B cell (primary cell): Measurements from ENCODE around the gene POU3F3. TPM values are rescaled to one million over a fixed set of nuclear protein-coding genes. Genes with fewer than 3 reads are reported as not detected.

Experiments
- ATAC-seq: fragments of 200-7000 bp; cut with Tn5 transposase; one replicate; pipeline ENCODE4 v1.10.0; 2021; ENCODE audit warnings: low read depth, mild to moderate bottlenecking, moderate number of reproducible peaks, moderate library complexity
- CTCF ChIA-PET: fragments of 350-600 bp; sonication (Branson Sonifier 250); formaldehyde crosslinking; loops from one replicate; lab custom pipeline; 2021; ENCODE audit warnings: antibody characterized with exemption, inconsistent platforms; lab: Charles Lee
- POLR2A ChIA-PET: fragments of 350-600 bp; sonication (Branson Sonifier 250); formaldehyde crosslinking; loops from one replicate; lab custom pipeline; 2021; ENCODE audit warnings: antibody characterized with exemption; lab: Charles Lee
- DNase-seq: peaks from one replicate; pipeline ENCODE4 v3.0.0; 2013
- H2AFZ ChIP-seq: 2 replicates; pipeline ENCODE4 v1.6.1; 2012; ENCODE audit warnings: mild to moderate bottlenecking, low read depth, low read length; ENCODE audit not compliant: insufficient read depth, poor library complexity, severe bottlenecking
- H3K27ac ChIP-seq, 2 donors: 1 replicate in 1 of 2; 2 replicates in 1 of 2; pipeline ENCODE4 v1.5.1; 2012 to 2013; ENCODE audit warnings: low read length in 2 of 2, mild to moderate bottlenecking in 2 of 2, moderate library complexity in 1 of 2
- H3K27me3 ChIP-seq, 4 experiments: fragments of 200-600 bp in 1 of 4; sonication (generic) in 1 of 4; replicated peaks in 1 of 4; 1 replicate in 2 of 4; 2 replicates in 2 of 4; pipeline versions ENCODE4 v1.6.1 to v1.7.0; 2013 to 2016; ENCODE audit warnings: low read length in 3 of 4, mild to moderate bottlenecking in 2 of 4, mixed read lengths in 1 of 4, moderate library complexity in 1 of 4; ENCODE audit not compliant: insufficient read depth in 4 of 4, control insufficient read depth in 3 of 4; ENCODE audit errors: control extremely low read depth in 1 of 4
- H3K36me3 ChIP-seq, 2 experiments: replicated peaks in 1 of 2; 1 replicate in 1 of 2; 2 replicates in 1 of 2; pipeline versions ENCODE4 v1.6.1 to v1.7.1; 2013; ENCODE audit warnings: low read length in 1 of 2; ENCODE audit not compliant: insufficient read depth in 2 of 2, control insufficient read depth in 1 of 2; ENCODE audit errors: control extremely low read depth in 1 of 2, extremely low read depth in 1 of 2
- H3K4me1 ChIP-seq, 2 donors: fragments of 200-600 bp in 1 of 2; sonication (generic) in 1 of 2; 1 replicate in 1 of 2; 2 replicates in 1 of 2; pipeline versions ENCODE4 v1.5.1 to v1.6.1; 2013 to 2017; ENCODE audit warnings: low read length in 2 of 2; ENCODE audit not compliant: control insufficient read depth in 2 of 2, insufficient read depth in 2 of 2
- H3K4me2 ChIP-seq: replicated peaks from 2 replicates; pipeline ENCODE3; 2012; ENCODE audit warnings: mild to moderate bottlenecking, low read depth, low read length; ENCODE audit not compliant: poor library complexity, severe bottlenecking
- H3K4me3 ChIP-seq, 5 experiments: fragments of 200-600 bp in 1 of 5; sonication (generic) in 1 of 5; 1 replicate in 3 of 5; 2 replicates in 2 of 5; pipeline versions ENCODE4 v1.5.1 to v1.7.0; 2011 to 2016; ENCODE audit warnings: low read length in 4 of 5, mild to moderate bottlenecking in 4 of 5, low read depth in 2 of 5, control low read depth in 1 of 5, moderate library complexity in 1 of 5; ENCODE audit not compliant: insufficient read depth in 1 of 5; ENCODE audit errors: control extremely low read depth in 1 of 5, extremely low read depth in 1 of 5
- H3K79me2 ChIP-seq: fragments of 200-600 bp; sonication (generic); one replicate; pipeline ENCODE4 v1.6.0; 2016; ENCODE audit warnings: low read length; ENCODE audit not compliant: control insufficient read depth, insufficient read depth
- H3K9ac ChIP-seq: fragments of 200-600 bp; sonication (generic); 2 replicates; pipeline ENCODE4 v1.6.1; 2017; ENCODE audit warnings: mild to moderate bottlenecking, low read length, moderate library complexity
- H3K9me3 ChIP-seq, 3 donors: one replicate each; pipeline versions ENCODE4 v1.6.1 to v1.7.1; 2013; ENCODE audit warnings: low read length in 2 of 3; ENCODE audit not compliant: control insufficient read depth in 2 of 3, insufficient read depth in 1 of 3; ENCODE audit errors: control extremely low read depth in 1 of 3
- H4K20me1 ChIP-seq: 2 replicates; pipeline ENCODE4 v1.6.0; 2012; ENCODE audit warnings: mild to moderate bottlenecking, low read length; ENCODE audit not compliant: insufficient read depth, control insufficient read depth, poor library complexity, severe bottlenecking
- H3K27ac Mint-ChIP-seq: one replicate; pipeline ENCODE4 v1.8.0; 2021; ENCODE audit warnings: mixed read lengths
- H3K27me3 Mint-ChIP-seq: one replicate; pipeline ENCODE4 v1.8.0; 2021; ENCODE audit warnings: mixed read lengths
- H3K4me1 Mint-ChIP-seq: one replicate; pipeline ENCODE4 v1.8.0; 2021; ENCODE audit warnings: mixed read lengths
- H3K4me3 Mint-ChIP-seq: one replicate; pipeline ENCODE4 v1.8.0; 2021; ENCODE audit warnings: mixed read lengths
- H3K9me3 Mint-ChIP-seq: one replicate; pipeline ENCODE4 v1.8.0; 2022; ENCODE audit warnings: mixed read lengths; ENCODE audit not compliant: insufficient read depth
- CTCF ChIP-seq: fragments of 200-600 bp; IDR thresholded peaks from one replicate; pipeline ENCODE4 v1.8.0; 2022; ENCODE audit warnings: antibody characterized with exemption, mild to moderate bottlenecking
- EZH2 ChIP-seq: IDR thresholded peaks from 2 replicates; pipeline ENCODE4 v1.6.1; 2012; ENCODE audit warnings: borderline replicate concordance, low read depth, mild to moderate bottlenecking, moderate library complexity, low read length; ENCODE audit not compliant: insufficient read depth, poor library complexity, severe bottlenecking
- WGBS: methylation state at CpG from one replicate; pipeline ENCODE4 v1.1.5; 2013; ENCODE audit warnings: missing lambda C conversion rate; ENCODE audit not compliant: insufficient coverage; 5-methylcytosine and 5-hydroxymethylcytosine counted together
- intact Hi-C: fragments of 100-400 bp; cut with micrococcal nuclease; formaldehyde crosslinking; loops from one replicate; pipeline ENCODE4 v1.10.0; 2022
- polyA plus RNA-seq: library from polyadenylated mRNA; depleted of rRNA; stranded (reverse); fragments of >200 nt; gene quantifications from 2 replicates; pipeline ENCODE4 v1.2.3, GENCODE V29; 2012
- total RNA-seq, 2 donors: library from RNA; stranded (reverse); fragments of 120-200 nt in 1 of 2; gene quantifications; 1 replicate in 1 of 2; 2 replicates in 1 of 2; pipeline versions ENCODE4 v1.2.3 to v1.2.4, GENCODE V29; 2013 to 2022

POU3F3 gene
- total and polyA plus RNA-seq, 2 donors (not counting 1 experiment from before 2014, with no cell fraction given), result 0.03 to 0.12 TPM

- CTCF ChIA-PET, result interaction anchor here (0.7 kb wide), 1 partner anchor 9 kb away, joined by 3 read pairs; no protein-coding TSS in a partner anchor
- H3K9me3 Mint-ChIP-seq, result no peaks in the 10 kb centered on the region
- intact Hi-C loops, result no loop called here
These were observed 12.9 kb upstream of the POU3F3 start for GRCh38 chr2:104840893-104841585.

More at GRCh38 chr2:104840893-104841585, 12.9 kb upstream of the POU3F3 start:
- Histone ChIP-seq H3K36me3 (no peaks in the 10 kb centered on the region), H3K4me1 (peaks cover 26 to 33% of the 10 kb centered on the region in 2 donors), H4K20me1 (no peaks in the 10 kb centered on the region), H3K4me2 (no peak overlapping the region), H3K9ac (no peak overlapping the region), H3K27ac (no peak overlapping the region), H3K79me2 (no peaks in the 10 kb centered on the region), H2AFZ (no peak overlapping the region), H3K4me3 (no peak overlapping the region), H3K27me3 (peaks cover 0 to 53% (median 45%) of the 10 kb centered on the region in 4 experiments), H3K9me3 (peaks cover 0 to 33% (median 6%) of the 10 kb centered on the region in 3 donors)
- Mint-ChIP-seq H3K4me1 (peaks cover 18% of the 10 kb centered on the region), H3K4me3 (no peak overlapping the region), H3K27ac (no peak overlapping the region), H3K27me3 (peaks cover 49% of the 10 kb centered on the region)
- TF ChIP-seq CTCF (no peak), EZH2 (no peak)
- POLR2A ChIA-PET, result no interaction called here
- ATAC-seq (no peak), DNase-seq (no peak)
- no CpG with 5 or more reads among the region's 2 CpGs for WGBS
